GM19043 (cell line): Measurements from ENCODE around the gene ITPRIPL1.
"Not testable (repeated sequence)": the region's sequence is repeated elsewhere in the genome, so short reads cannot be mapped to it uniquely, and the experiment has no call there.

ENCODE experiments used
- ATAC-seq: cut with Tn5 transposase; IDR thresholded peaks from one replicate; pipeline ENCODE4 v1.9.1; 2021; ENCODE audit warnings: low read depth; ENCODE audit not compliant: unreplicated experiment

The ITPRIPL1 gene, protein sequence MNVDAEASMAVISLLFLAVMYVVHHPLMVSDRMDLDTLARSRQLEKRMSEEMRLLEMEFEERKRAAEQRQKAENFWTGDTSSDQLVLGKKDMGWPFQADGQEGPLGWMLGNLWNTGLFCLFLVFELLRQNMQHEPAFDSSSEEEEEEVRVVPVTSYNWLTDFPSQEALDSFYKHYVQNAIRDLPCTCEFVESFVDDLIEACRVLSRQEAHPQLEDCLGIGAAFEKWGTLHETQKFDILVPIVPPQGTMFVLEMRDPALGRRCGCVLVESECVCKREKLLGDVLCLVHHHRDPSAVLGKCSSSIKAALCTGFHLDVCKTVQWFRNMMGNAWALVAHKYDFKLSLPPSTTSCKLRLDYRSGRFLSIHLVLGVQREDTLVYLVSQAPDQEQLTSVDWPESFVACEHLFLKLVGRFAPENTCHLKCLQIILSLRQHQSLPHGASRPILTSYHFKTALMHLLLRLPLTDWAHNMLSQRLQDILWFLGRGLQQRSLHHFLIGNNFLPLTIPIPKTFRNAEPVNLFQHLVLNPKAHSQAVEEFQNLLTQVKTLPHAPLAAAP

GRCh38 chr2:96325041-96325883, at the start of gene ITPRIPL1:
ITPRIPL1 (plus strand) TSS chr2:96325317; CDS start chr2:96325840, 523 bp downstream.
- no peak for ATAC-seq

DNA sequence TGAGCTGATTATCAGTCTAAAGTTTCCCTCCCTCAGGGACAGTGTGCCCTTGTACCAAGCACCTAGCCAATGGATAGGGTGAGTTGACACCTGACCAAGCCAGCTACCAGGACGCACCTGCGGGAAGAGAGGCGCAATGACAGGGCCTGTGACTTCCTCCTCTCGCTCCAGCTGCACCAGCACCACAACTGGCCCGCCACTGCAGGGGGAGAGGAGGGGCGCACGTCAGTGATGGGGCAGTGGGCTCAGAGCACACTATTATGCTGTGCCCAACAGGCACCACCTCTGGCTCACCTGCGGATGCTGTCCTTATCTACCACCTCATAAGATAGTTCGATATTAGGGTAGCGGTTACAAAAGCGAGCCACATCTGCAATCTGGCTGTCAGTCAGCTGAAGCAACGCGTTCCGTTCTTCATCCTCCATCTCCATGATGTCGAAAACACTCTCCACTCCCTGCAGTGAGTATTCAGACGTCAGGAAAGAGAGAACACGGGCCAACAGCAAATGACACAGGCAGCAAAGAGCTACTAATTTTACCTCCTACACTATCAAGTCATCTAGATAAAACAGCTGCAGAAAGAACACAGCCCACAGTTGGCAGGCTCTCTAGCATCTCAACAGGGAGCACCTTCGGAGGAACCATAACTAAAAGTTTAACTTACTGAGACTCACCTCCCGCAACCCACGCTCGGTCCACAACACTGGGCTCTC, 48.2 kb upstream of the ITPRIPL1 start:
- ATAC-seq = no peak

GRCh38 chr2:96287273-96287856, 37.8 kb upstream of the ITPRIPL1 start:
- no peak for ATAC-seq

DNA sequence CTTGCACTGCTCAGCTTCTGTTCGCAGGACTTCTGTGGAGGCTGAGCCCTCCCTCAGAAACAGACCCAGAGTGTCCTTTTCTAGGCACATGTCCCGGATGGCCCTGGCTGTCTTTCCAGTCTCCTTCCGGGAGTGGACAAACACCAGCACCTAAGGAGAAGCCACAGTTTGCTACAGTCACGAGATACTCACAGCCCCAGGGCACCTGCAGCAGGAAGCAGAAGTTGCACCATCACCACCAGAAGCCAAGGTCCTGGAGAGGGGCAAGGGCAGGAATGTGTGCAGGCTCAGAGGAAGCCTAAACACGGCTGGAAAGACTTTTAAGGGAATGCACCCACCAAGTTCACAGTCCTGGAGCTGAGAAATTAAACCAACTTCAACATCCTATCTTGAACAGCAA, 33.4 kb upstream of the ITPRIPL1 start:
- no peak for ATAC-seq

GRCh38 chr2:96294271-96294670, 30.8 kb upstream of the ITPRIPL1 start:
- ATAC-seq = not testable (repeated sequence)

DNA sequence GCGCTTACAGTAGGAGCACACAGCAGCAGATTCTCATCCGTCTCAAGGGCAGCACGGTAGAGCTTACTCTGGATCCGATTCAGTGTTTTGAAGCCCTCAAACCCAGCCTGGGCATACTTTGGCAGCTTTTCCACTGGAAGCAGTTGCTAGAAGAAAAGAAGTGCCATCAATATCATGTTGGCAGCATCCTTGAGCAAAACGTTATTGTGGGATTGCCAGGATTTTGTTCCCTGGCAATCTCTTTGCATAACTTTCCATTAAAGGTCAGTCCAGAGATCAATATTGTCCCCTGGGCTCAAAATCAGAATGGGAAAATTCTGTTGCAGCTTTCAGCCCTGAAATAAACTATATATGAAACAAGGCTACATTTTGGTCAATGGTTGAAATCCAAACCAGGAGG, 28.2 kb upstream of the ITPRIPL1 start:
- no peak for ATAC-seq

- no peak for ATAC-seq
Measured at GRCh38 chr2:96301865-96302264, 23.3 kb upstream of the ITPRIPL1 start.

- no peak for ATAC-seq
Measured at GRCh38 chr2:96304606-96305005, 20.5 kb upstream of the ITPRIPL1 start.

- peak; percentile 97 for ATAC-seq
Measured at GRCh38 chr2:96305091-96305978, 19.8 kb upstream of the ITPRIPL1 start, which contains the start of gene SNRNP200. SNRNP200 (minus strand) TSS chr2:96305546; CDS start chr2:96305437, 109 bp downstream.

GRCh38 chr2:96305979-96306308, 19.2 kb upstream of the ITPRIPL1 start:
- ATAC-seq = no peak

GRCh38 chr2:96306370-96306769, 18.7 kb upstream of the ITPRIPL1 start:
- no peak for ATAC-seq

DNA sequence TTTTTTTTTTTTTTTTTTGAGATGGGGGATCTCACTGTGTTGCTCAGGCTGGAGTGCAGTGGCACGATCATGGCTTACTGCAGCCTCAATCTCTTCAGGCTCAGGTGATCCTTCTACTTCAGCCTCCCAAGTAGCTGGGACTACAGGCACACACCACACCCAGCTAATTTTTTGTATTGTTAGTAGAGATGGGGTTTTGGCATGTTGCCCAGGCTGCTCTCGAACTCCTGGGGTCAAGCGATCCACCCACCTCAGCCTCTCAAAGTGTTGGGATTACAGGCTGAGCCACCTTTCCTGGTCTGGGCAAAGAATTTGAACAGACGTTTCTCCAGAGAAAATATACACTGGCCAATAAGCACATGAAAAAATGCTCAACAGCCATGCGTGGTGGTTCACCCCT, 16.9 kb upstream of the ITPRIPL1 start:
- no peak for ATAC-seq

GRCh38 chr2:96315005-96315399, 10.1 kb upstream of the ITPRIPL1 start:
- ATAC-seq = no peak

DNA sequence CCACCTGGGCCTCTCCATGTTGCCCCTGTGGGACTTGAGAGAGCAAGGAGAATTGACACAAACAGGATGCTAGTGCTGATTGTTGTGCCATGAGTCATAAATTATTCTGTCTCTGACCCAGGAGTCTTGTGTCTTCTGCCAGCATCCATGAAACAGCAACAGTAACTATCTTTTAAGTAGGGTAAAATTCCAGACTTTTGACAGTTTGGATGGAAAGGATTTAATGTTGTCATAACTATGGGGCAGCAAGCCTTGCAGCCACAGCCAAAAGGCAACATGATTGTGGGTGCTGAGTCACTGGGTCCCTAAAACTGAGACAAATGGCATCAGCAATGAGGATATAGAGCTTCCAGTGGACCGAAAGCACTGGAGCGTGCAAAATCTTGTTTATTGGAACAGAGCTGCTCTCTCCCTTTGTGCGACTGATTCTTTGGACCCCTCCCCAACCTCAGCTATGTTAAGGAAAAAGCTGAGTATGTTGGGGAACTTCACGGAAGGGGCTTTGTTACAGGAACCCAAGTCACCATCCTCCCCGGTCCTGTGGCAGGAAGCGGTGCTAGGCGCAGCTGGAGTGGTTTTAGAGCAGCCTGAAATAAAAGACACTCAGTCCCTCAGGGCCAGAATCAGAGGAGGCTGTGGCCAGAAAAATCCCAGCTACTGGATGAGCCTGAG, 9.6 kb upstream of the ITPRIPL1 start:
- no peak for ATAC-seq

- no peak for ATAC-seq
Measured at GRCh38 chr2:96316999-96317398, 8.1 kb upstream of the ITPRIPL1 start.

DNA sequence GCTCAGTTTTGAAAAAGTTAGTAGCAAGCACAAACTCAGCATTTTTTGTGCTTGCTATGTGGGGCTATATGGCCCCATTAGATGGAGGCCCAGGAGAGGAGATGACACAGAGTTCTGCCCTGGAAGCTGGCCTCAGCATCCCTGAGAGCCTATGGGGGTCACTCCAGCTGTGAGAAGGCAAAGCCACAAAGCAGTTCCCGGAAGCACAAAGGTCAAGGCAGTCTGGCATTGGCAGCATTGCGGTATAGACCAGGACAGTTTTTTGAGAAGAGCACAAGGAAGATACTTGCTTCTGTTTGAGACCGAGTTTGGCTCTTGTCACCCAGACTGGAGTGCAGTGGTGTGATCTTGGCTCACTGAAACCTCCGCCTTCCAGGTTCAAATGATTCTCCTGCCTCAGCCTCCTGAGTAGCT, 7.5 kb upstream of the ITPRIPL1 start:
- no peak for ATAC-seq

DNA sequence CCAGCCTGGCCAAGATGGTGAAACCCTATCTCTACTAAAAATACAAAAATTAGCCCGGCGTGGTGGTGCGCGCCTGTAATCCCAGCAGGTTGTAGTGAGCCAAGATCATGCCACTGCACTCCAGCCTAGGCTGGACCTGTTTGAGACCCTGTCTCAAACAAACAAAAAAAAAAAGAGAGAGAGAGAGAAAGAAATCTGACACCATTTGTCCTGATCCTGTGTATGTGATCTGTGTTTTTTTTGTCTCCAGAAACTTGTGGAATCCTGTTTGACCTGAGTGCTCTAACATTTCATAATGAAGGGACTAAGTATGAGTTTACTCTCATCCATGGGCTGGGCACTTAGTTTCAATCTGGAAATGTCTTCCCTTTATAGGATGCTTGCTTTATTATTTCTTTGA, 6.4 kb upstream of the ITPRIPL1 start:
- no peak for ATAC-seq

- ATAC-seq = no peak
Measured at GRCh38 chr2:96319396-96319795, 5.7 kb upstream of the ITPRIPL1 start.

DNA sequence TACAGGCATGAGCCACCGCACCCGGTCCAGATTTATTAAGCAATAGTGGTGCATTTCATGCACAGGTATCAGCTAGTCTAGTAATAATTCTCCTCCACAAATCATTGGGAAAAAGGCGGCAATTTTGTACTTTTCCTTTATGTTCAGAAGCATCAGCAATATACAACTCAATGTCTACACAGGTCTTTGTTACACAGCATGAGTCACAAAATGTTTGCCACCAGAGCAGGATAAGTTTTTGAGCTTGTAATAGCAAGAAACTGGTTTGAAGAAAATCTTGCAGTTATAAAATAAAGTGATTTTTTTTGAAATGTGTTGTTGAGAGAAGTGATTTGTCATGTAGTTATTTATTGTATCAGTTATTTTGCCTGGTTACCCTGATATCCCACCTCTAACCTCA, 4.8 kb upstream of the ITPRIPL1 start:
- ATAC-seq = no peak
